Measurements from ENCODE around the gene SCRN1.

DNA sequence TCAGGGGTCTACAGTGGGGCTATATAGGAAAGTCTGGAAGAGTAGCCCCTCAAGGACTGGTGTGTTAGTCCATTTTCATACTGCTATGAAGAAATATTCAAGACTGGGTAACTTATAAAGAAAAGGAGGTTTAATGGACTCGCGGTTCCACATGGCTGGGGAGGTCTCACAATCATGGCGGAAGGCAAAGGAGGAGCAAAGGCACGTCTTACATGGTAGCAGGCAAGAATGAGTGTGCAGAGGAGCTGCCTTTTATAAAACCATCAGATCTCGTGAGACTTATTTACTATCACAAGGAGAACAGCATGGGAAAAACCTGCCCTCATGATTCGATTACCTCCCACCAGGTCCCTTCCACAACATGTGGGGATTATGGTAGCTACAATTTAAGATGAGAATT, 33.9 kb upstream of the SCRN1 start:
- no peak for TF ChIP-seq EZH2 (IDR thresholded peaks at IDR 0.05; ENCODE audit: insufficient read depth, poor library complexity, severe bottlenecking)
- TF ChIP-seq EZH2phosphoT487 (IDR thresholded peaks at IDR 0.05; ENCODE audit: insufficient read depth, low read depth) = no peak
